Activated CD4-positive, CD25-positive, alpha-beta regulatory T cell treated with anti-CD3 and anti-CD28 coated beads, Interleukin-2, amount 50 U/mL, for 16 hours (primary cell): ENCODE measurements around the gene DDX49.

Source experiments
- DNase-seq: peaks from one replicate; pipeline ENCODE4 v3.0.0-alpha.2; 2020; ENCODE audit warnings: low read depth, low spot score

DDX49 gene, protein sequence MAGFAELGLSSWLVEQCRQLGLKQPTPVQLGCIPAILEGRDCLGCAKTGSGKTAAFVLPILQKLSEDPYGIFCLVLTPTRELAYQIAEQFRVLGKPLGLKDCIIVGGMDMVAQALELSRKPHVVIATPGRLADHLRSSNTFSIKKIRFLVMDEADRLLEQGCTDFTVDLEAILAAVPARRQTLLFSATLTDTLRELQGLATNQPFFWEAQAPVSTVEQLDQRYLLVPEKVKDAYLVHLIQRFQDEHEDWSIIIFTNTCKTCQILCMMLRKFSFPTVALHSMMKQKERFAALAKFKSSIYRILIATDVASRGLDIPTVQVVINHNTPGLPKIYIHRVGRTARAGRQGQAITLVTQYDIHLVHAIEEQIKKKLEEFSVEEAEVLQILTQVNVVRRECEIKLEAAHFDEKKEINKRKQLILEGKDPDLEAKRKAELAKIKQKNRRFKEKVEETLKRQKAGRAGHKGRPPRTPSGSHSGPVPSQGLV

DNA sequence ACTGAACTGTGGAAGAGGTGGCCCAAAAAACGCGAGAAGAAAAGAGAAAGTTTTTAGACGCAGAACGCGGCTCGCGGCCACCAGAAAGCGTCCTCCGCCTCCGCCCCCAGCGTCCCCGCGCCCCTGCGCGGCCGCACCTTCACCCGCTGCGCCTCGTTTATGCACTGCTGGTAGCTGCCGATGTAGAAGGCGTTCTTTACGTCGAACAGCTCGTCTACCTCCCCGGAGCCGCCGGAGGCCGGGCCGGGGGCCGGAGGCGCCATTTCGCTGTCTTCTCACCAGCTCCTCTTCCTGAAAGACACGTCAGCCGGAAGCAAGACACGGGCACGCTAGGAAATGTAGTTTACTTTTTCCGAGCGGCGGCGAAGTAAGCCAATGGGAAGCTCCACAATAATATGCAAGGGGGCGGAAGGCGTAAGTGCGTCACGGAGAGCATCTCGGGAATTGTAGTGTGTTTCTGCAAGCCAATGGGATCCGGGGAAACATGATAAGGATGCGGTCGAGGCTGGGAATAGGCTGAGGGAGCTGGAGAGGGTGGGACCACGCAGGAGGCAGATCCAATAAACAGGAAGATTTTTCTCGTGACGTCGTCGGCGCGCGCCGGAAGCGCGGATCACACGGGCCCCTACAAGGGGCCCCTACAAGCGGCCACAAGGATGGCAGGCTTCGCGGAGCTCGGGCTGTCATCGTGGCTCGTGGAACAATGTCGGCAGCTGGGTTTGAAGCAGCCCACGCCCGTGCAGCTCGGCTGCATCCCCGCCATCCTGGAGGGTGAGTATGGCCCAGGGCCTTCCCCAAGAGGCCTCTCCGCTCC lies at the start of gene DDX49, which contains the start of gene COPE:
TSS of gene DDX49 (plus strand) at position 630 of the 814 bp plus-strand sequence. CDS start at position 657, 27 bp downstream.
TSS of gene COPE (minus strand) at position 302 of the 814 bp plus-strand sequence. CDS start at position 263, 39 bp downstream.
- peak; percentile 98 for DNase-seq

DNA sequence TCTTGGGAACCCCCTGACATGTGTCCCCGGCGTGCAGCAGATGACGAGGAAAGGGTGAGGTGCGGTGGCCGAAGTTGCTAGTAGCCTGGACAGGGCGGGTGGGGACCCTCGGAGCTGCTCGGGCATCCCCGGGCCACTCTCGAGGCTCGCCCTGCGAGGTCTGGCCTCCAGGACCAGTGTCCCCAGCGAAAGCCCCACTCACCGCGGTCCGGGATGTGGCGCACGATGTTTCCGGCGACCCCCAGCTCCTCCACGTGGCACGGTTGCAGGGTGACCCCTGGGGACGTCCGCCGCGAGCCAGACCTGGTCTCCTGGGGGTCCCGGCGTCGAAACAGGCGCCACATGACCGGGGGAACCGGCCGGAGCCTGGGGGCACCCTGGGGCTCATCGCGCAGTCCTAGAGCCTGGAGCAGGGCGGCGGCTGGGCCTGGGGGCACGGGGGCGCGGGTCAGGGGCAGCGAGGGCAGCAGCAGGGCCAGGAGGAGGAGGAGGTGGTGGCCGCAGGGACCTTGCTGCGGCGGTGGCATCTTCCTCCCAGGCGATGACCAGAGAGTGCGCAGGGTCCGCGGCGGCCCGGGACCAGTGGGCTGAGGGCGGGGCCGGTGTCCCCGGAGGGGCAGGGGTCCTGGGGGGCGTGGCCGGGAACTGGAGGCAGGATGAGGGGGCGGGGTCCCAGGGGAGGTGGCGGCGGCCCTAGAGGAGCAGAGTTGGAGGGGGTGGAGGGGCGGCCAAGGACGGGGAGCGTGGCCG lies 49.6 kb upstream of the DDX49 start:
- no peak for DNase-seq

DNA sequence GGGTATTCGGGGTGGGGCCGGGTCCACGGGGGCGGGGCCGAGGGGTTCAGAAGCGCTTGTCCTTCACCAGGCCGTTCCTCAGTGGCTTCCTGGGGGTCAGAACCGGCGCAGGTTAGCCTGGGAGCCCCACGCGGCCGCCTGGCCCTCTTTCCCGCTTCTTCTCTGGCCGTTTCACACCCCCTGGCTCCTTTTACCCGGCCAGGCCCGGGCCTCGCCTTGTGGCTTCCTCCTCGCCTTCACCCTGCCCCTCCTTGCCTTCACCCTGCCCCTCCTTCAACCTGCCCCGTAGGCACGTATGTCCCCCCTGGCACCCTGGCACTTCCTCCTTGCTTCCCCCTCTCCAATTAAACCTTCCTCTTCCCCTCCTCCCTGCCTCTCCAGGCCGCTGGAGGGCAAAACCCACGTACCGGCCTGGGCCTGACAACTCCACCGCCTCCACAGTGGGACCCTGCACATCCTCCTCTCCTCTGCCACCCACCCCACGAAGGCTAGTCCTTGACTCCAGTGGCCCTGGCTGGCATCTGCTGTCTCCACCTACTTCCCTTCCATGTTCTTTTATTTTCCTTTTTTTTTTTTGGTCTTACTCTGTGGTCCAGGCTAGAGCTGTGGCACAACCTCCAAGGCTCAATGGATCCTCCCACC lies 48.9 kb upstream of the DDX49 start:
- DNase-seq, result no peak

DNA sequence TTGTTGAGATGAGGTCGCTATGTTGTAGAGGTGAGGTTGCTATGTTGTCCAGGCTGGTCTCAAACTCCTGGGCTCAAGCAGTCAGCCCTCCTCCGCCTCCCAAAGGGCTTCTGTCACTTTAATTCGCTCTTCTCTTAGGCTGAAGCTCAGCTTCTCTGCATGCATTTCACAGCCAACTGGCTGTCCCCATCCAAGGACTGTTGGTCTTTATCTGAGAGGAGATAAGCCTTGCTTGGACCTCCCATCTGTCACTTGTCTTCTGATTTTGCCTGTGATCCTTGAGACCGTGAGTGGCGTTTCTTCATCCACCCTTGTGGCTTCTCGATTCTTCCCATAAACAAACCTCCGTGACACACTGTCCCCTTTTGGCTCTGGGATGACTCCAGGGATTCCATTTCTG lies 48.0 kb upstream of the DDX49 start:
- no peak for DNase-seq

DNA sequence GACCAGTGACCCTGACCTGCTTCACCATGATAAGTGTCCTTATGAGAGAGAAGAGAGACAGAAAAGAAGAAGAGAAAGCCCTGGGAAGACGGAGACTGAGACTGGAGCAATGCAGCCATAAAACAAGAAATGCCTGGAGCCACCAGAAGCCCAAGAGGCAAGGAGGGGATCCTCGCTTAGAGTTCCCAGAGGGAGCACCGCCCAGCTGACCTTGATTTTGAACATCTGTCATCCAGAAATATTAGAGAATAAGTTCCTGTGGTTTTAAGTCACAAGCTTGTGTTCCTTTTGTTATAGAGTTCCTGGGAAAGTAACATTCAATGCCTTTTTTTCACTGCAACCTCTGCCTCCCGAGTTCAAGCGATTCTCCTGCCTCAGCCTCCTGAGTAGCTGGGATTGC lies 43.8 kb upstream of the DDX49 start:
- DNase-seq, result no peak

DNA sequence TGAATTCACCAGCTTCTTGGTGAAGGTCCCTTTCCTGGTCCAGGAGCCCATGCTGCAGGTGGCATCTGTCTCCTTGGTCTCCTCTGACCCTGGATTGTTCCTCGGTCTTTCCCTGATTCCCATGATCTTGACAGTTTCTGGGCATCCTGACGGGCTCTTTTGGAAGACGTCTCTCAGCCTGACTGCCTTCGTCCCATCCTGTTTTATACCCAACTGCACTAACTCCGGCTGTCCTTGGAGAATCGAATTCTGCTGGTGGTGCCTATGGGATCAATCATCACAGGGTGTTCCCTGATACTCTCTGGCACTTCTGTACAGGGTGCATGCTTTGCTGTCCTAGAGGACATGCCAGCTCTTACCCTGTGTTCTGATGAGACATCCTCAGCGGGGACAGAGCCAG lies 42.6 kb upstream of the DDX49 start:
- no peak for DNase-seq

DNA sequence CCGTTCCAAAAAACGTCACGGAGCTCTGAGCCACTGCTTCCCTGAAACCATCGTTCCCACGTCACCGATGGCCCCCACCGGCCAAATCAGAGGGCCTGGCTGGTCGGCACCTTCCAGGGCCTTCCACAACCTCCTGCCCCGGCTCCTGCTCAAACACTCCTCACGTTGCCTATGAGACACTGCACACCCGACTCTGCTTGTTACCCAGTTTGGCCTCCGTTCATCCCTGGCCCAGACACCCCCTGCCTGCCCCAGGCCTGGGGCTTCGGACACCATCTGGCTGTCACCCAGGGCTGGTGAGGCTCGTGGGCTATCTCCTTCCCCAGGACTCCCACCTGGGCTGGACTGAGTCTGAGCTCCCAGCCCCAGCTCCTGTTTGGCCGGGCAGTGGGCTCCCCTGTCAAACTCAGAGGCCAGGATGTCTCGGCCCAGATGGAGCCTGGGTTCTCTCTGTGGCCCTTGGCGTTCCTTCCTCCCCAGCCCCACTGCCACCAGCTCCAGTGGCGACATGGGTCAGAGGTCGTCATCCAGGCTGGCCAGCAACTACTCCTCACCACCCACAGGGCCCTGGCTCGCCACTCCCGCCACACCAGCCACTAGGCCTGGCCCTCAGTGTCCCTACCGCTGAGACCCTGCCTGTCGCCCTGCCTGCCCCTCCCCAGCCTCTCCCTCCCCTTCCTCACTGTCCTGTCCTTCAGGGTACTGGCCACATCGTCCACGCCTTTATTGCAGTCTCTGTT lies 41.3 kb upstream of the DDX49 start:
- DNase-seq, result no peak

DNA sequence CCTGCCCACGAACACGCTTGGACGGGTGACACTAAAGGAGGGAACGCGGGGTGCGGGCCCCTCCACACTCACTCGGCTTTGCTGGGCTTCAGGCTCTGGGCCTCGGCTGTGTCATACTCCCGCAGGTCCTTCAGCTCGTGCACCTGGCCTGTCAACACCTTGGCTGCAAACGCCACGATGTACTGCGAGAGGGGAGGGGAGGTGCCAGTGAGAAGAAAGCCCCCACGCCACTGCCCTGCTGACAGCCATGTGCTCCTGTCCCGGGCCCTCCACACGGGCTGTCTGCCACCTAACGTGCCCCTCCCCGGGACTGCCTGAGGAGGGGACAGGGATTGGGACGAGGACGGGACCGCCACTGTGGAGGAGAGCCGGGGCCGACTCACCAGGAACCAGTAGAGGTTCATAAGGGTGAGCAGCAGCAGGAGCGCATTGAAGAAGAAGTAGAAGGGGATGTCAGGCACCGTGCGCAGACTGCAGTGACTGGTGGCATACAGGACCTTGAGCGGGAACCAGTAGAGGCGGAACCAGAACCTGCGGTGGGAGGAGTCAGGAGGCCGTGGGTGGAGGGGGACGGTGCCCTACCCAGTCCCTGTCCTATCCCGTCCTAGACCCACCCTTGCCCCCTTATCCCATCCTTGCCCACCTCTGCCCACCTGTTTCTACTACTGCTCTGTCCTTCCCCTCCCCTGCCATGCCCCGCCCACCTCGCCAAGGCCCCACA lies 40.5 kb upstream of the DDX49 start:
- DNase-seq, result no peak

DNA sequence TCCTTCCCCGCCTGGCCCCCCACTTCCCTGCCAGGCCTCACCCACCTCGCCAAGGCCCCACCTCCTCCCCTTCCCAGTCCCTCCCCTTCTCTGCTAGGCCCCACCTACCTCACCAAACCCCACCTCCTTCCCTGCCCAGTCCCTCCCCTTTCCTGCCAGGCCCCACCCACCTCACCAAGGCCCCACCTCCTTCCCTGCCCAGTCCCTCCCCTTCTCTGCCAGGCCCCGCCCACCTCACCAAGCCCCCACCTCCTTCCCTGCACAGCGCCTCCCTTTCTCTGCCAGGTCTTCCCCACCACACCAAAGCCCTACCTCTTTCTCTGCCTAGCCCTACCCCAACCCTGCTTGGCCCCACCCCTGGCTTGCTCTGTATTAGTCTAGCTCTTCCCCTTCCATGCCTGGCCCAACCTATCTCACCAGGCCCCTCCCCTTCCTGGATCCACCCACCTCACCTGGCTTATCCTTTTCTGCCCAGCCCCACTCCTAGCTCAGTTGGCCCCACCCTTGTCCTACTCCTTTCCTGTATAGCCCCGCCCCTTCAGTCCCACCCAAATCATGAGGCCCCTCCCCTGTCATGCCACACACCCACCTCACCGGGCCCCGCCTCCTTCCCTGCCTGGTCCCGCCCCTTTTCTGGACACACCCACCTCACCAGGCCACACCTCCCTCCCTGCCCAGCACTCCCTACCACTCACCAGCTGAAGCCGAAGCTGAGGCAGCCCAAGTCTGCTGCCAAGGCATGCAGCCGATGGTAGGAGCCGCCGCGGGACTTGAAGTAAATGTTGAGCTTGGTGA lies 39.7 kb upstream of the DDX49 start:
- no peak for DNase-seq

DNA sequence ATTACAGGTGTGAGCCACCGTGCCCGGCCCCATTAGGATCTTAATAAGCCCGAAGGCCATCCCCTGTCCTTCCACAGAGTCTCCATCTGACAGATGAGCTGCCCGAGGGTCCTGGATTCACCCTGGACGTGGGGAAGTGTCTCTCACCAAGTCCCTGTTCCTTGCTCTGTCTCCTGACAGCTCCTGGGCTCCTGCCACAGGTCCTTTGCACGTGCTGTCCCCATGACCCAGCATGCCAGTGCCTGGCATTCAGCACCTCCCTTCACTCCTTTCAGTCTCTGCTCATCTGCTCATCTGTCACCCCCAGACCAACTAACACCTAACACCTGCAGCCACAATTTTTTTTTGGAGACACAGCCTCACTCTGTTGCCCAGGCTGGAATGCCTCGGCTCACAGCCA lies 38.0 kb upstream of the DDX49 start:
- no peak for DNase-seq

DNA sequence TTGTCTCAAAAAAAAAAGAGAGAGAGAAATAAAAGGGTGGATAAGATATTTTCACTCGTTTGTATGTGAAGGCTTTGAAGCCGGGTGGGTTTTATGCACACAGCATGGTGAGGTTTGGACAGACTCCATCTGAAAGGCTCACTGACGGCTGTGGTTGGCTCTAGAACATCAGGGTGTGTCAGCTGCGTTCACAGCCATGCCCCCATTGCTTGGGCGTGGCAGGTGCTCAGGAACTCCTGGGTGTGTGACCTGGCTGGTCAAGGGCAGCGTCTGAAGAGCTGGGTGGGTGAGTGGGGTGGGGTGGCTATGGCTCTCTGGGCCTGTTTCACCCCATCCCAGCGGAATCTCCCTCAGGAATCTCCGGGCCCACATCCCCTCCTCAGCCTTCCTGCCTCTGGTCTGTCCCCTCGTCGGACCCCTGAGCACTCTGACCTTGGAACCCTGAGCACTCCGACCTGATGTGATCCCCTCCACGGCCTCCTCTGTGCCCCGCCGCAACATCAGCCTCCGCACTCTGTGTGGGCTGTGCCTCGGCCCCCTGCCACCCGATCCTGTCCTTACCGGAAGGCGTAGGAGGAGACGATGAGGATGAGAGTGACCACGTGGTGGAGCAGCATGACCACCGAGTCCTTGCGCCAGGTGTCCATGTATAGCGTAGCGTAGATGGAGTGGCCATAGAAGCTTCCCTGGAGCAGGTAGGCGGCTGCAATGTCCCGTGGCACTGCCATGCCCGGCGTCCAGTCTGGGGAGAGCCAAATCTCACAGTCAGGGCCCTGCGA lies 35.8 kb upstream of the DDX49 start:
- DNase-seq, result no peak

DNA sequence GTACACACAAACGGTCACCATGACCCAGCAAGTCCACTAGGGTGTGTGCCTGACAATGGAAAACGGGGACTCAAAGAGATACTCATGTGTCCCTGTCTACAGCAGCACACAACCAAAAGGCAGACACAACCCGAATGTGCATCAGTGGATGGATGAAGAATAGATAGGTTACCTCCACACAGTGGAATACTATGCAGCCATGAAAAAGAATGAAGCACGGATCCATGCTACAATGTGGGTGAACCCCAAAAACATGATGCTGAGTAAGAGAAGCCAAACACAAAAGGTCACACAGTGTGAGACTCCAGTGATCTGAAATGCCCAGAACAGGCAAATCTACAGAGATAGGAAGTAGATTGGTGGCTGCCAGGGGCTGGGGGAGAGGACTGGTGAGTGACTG lies 32.5 kb upstream of the DDX49 start:
- DNase-seq, result no peak

DNA sequence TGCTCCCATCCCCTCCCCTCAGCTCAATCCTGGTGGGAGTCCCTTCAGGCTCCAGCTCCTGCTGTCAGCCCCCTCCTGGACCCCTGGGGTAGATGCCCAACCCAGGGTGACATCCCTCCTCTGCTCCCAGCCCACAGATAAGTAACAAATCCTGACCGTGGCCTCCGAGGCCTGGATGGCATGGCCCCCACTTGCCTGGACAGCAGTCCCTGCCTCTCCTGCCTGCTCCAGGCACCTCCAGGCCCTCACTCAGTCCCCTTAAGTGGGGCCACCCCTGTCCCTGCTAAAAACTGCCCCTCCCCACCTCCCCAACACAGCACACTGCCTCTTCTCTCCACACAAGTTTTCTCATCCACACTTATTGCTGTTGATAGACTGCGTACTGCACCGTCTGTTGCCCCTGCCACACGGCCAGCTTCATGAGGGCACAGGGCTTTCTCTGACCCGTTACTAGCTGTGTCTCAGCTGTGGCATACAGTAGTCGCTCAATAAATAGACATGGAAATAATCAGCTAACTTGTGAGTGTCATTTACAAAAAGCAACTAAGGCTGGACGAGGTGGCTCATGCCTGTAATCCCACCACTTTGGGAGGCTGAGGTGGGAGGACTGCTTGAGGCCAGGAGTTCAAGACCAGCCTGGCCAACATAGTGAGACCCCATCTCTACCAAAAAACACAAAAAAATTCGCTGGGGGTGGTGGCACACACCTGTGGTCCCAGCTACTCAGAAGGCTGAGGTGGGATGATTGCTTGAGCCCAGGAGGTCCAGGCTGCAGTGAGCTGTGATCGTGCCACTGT lies 29.4 kb upstream of the DDX49 start:
- no peak for DNase-seq

DNA sequence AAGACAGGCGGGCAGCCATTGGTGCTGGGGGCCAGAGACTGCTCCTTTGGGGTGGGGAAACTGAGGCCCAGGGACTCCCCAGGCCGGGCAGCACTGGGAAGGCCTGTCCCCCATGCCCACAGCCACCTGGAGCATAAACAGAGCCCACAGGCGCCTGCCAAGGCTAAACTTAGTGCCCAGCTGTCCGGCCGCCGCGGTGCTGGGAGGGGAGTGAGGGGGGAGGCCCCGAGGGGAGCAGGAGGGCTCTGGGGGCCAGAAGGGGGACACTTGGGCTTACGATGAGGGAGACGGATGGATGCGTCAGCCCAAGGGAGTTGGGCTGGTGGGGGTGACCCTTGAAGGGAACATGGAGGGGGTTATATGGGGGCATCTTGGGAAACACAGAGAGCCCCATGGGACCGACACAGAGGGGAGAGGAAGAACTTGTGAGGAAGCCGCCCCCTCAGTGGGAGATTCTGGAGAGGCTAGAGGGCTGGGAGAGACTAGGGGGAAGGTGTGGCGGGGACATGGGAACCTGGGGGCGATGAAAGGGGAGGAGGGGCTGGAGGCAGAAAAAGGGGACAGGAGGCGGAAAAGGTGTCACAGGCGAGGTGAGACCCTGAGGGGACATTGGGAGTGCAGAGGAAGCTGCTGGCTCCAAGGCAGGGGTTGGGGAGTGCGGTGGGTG lies 25.8 kb upstream of the DDX49 start:
- DNase-seq, result no peak

DNA sequence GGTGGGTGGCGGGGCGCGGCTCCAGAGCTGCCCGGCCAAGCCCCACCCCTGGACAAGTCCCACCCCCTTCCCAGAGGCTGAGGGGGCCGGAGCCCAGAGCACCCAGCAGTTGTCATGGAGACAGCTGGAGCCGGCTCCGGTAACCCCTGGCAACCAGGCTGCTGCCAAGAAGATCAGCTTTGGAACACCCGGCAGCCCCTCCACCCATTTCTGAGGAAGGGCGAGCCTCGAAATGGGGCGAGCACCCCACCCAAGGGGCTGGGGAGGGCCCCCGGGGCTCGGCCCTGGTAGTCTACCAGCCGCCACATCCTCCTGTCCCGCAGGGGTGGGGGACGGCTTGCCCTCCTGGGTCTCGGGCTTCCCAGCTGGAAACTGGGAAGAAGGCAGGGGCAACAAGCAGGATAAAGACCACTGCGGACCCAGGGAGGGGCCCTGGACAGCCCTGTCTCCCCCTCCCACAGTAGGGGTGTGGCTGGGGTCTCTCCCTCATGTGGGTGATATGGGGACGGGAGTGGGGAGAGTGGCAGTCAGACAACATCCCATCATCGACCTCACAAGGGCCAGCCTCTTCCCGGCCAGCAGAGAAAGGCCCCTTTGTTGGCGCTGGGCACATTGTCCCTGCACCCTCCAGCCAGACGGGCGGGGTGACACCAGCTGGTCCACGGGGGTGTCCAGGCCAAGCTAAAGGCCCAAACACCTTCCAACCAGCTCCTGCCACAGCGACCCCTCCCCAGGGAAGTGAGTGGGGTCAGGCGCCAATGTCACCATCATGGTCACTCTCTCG lies 25.1 kb upstream of the DDX49 start:
- no peak for DNase-seq
